NOMO-1 treated with DMSO at 0.1 percent for 48 hours (cell line): Measurements from ENCODE around the gene CTNNA3.

ENCODE experiments used
- DNase-seq: peaks from one replicate; lab custom pipeline; 2025; ENCODE audit not compliant: unreplicated experiment; lab: John Stamatoyannopoulos, UW

Gene CTNNA3

DNA sequence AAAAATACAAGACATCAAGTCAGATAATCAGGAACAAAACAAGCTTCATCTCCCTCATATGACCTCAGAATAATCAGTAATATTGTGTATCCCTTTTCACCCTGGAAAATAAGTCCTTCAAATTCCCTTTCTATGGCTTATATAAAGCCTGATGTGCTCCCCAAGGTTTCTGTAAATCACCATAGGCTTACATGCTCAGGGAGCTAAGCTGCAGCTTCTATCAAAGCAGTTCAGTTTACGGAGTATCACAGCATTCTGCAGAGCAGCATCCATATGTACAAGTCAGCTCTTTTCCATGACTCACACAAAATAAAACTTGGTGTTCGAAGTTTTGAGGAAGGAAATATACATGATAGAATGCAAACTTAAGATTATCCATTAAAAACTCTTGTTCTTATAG is 544.5 kb downstream of the CTNNA3 start:
- DNase-seq, result no peak

DNA sequence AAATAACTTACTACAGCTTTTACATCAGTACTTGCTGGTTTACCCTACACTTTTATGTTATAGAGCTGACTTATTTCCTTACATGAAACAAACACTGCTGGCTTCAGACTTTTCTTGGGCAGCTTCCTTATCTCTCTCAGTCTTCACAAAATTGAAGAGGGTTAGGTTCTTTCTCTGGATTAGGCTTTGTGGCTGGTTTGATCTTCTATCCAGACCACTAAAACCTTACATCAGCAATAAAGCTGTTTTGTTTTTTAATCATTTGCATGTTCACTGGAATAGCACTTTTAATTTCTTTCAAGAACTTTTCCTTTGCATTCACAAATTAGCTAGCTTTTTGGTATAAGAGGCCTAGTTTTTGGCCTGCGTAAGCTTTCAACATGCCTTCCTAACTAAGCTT is 551.5 kb downstream of the CTNNA3 start:
- DNase-seq, result no peak

GRCh38 chr10:67141300-67141699 is 554.7 kb downstream of the CTNNA3 start:
- no peak for DNase-seq

- DNase-seq, result no peak
Observed at GRCh38 chr10:67140641-67141040, 555.4 kb downstream of the CTNNA3 start.

GRCh38 chr10:67127441-67127840 is 568.6 kb downstream of the CTNNA3 start:
- DNase-seq, result no peak

- no peak for DNase-seq
Observed at GRCh38 chr10:67119651-67120050, 576.3 kb downstream of the CTNNA3 start.

DNA sequence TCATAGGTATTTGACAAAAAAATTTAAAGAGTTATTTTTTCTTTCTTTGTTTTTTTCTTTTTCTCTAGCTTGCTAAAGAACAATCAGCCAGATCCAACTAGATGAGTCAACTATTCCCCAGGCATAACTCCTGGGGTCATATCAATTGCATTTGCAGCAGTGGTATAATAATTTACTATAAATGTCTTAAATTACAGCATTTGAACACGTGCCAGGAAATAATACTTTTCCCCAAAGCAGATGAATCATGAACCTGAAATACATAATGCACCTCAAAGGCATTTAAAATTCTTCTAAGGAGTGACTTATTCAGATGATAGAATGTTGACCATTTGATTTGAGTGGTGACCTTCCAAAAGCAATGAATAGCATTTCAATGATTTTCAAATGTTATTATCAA is 580.0 kb downstream of the CTNNA3 start:
- DNase-seq, result no peak

DNA sequence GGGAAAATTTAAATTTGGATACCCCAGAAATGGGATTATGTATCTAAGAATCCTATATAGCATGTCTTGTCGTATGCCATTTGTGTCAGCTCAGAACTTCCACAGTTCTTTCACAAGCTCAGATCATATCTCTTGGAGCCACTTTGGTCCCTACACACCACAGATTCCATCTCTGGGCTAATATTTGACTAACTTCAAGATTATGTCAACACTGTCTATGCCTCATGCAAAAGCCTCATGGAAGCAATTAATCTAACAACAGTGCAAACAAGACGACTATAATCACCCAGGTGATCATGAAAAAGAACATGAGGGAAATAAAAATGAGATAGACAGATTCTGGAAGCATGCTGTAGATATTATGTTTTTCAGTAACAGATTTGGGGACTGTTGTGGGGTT is 581.0 kb downstream of the CTNNA3 start:
- no peak for DNase-seq

GRCh38 chr10:67112765-67113164 is 583.2 kb downstream of the CTNNA3 start:
- no peak for DNase-seq

- DNase-seq, result no peak
Observed at GRCh38 chr10:67110286-67110685, 585.7 kb downstream of the CTNNA3 start.

GRCh38 chr10:67107670-67108069 is 588.3 kb downstream of the CTNNA3 start:
- no peak for DNase-seq

GRCh38 chr10:67100951-67101350 is 595.0 kb downstream of the CTNNA3 start:
- no peak for DNase-seq

DNA sequence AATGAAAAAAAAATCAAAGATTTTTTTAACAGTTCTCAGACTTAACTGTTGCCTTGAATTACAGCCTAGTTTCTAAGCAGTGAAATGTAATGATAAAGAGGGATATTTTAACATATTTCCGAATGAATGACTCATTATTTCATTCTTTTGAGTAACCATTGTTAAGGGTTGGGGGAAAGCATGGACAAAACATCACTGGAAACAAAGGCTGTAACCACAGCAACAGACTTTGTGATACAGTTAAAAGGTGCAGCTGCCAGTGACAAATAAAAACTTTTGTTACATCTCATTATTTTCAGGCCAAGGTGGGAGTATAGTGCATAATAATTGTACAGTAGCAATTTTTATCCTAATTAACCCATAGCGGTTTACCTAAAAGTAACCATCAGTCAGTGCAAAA is 597.5 kb downstream of the CTNNA3 start:
- DNase-seq, result no peak

GRCh38 chr10:67095531-67095930 is 600.5 kb downstream of the CTNNA3 start:
- no peak for DNase-seq

DNA sequence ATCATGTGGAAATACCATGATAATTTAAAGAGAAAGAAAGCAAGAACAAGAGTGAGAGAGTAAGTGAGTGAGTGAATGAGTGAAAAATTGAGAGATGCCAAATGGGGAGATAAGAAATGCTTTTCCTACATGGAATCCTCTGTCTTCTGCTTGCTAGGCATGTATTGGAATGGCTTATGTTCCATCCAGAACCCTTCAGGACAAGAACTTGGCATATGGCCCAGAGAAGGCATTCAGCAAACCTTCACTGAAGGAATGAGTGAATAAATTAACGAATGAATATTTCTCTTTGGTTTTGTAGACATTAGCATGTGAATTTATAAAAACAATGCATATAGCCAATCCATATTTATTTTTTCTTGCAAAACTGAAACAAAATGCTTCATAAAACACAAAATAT is 608.0 kb downstream of the CTNNA3 start:
- no peak for DNase-seq

- DNase-seq, result no peak
Observed at GRCh38 chr10:67087135-67087425, 608.9 kb downstream of the CTNNA3 start.

GRCh38 chr10:67086327-67087134 is 609.5 kb downstream of the CTNNA3 start:
- no peak for DNase-seq

DNA sequence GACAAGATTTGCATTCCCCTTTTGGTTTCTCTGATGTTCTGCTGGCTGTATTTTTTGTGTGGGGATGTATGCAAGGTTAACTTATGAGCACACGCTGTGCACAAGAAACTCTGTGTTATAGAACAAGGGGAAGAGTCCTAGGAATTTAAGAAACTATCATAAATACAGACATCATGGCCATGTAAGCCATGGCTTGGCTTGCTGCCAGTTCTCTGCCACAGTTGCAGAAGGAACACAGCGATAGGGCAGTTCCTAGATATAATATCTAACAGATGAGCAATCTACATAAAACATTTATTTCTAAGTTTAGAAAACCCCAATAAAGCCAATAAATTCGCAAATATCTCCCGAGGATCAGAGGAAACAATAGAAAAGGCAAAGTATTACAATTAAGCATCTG is 616.9 kb downstream of the CTNNA3 start:
- DNase-seq, result no peak

GRCh38 chr10:67077376-67077775 is 618.6 kb downstream of the CTNNA3 start:
- no peak for DNase-seq

DNA sequence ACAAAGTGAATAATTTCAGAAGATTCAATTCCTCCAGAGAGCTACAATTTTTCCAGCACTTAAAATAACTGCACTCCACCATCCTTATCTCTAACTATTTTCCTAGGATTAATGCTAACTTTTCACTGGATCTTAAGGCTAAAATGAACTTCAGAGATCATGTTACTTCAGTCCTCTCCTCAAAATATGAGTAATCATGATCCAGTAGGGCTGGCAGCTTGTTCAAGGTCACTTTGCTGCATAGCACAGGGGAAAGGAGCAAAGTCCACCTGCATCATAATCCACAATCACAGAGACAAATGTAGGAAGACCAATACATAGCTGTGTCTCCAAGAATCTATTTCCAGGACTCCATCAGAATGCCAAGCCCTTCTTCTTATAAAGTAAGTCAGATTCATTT is 619.9 kb downstream of the CTNNA3 start:
- no peak for DNase-seq

DNA sequence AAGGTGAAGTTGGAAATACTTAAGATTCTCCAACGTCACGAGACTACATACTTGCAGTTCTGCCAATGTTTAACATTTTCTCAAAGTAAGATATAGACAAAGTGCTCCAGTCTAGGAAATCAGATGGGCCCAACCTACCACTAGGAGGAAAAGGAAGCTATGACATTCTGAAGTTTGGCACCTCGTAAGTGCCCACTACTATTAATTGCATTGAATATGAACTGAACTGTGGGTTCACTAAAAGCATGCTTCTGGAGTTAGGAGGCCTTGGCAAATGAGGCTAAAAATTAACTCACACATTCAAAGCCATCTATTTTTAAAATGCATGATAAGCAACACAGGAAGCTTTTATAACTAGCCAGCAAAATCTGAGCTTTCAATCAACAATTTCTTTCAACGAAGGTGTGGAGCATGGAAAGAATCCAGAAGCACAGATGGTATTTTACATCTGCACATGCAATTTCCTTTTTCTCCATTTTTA is 620.5 kb downstream of the CTNNA3 start:
- no peak for DNase-seq

DNA sequence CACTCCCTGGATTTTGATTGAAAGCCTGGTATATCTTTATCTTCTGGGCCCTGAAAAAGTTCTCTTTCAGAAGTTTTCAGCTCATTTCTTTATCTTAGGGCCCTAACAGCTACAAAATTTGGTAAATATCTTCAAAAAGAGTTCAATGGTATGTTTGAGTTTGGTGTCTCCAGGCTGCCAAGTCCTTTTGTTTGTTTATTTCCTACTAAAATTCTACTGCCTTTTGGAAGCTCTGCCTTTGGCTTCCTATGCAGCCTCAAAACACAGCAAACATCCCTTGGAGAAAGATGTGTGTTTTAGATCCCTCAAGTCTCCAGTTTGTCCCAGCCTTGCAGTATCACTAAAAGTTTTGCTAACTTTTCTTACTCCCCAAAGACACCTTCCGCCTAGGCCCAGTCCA is 623.3 kb downstream of the CTNNA3 start:
- DNase-seq, result no peak

DNA sequence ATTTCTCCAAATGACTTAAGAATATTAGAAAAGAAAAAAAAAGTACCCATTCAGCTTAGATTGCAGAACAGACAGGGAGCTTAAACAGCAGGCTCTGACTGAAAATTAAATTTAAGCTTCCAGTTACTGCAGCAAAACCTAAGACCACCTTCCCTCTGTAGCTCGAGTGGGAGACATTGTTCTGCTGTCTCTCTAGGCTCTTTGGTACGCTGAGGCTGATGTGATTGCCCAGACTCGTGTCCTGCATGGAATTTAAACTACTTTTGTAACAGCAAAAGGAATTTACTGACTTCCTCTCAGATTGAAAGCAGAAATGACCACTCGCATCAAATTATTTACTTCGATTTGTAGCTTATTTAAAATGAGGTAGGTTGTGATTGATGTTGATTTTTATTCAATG is 645.6 kb downstream of the CTNNA3 start:
- DNase-seq, result no peak
